Left lobe of liver (tissue), 2 donors: Measurements from ENCODE around the gene TMEM270. TPM values are rescaled to one million over a fixed set of nuclear protein-coding genes. Genes with fewer than 3 reads are reported as not detected.
A peak's percentile ranks its signal among the peaks of the same experiment; 100 is the strongest.
"Not testable (repeated sequence)": the region's sequence is repeated elsewhere in the genome, so short reads cannot be mapped to it uniquely, and the experiment has no call there.

Experiments
- ATAC-seq: fragments of 200-7000 bp; cut with Tn5 transposase; one replicate; pipeline ENCODE4 v1.9.1; 2020; ENCODE audit warnings: mild to moderate bottlenecking, moderate library complexity
- DNase-seq: peaks from one replicate; pipeline ENCODE4 v3.0.0-alpha.2; 2020; ENCODE audit warnings: low spot score
- total RNA-seq: library from RNA; stranded (reverse); gene quantifications from one replicate; pipeline ENCODE4 v1.2.1, GENCODE V29; 2021
- donor health status: DM: no; HTN: no; CAD: no; lungs with moderate emphysema.
- donor health status: DM: no; HTN: yes; CAD: no.

The TMEM270 gene
- total RNA-seq, 1 donor from 2014 or later = not detected

GRCh38 chr7:73882047-73882402 is 21.1 kb downstream of the TMEM270 start:
- DNase-seq (no peak), ATAC-seq (no peak)

- ATAC-seq, DNase-seq: not testable (repeated sequence)
Observed at GRCh38 chr7:73884867-73885422, 24.0 kb downstream of the TMEM270 start.

GRCh38 chr7:73885433-73885974 is 24.5 kb downstream of the TMEM270 start:
- DNase-seq = no peak
- ATAC-seq = no peak

- DNase-seq (no peak), ATAC-seq (peak; percentile 43)
Observed at GRCh38 chr7:73885975-73886798, 25.2 kb downstream of the TMEM270 start.

DNA sequence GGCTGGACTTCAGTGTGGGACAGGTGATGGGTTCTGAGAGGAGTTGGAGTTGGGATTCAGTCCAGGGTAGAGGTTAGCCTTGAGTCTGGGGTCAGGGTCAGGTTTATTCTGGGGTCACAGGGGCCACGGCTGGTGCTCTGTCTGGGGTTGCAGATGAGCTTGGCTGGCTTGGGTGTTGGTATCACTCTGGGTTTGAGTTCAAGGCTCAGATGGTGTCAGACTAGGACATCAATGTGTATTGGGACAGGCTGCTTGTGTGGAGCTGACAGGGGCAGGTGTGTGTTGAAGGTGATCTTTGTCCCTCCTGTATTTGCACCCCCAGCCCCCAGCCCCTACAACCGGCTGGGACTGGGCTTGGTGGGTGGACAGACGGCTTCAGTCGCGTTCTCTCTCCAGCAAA is 26.8 kb downstream of the TMEM270 start:
- DNase-seq = no peak
- ATAC-seq = no peak

- DNase-seq (no peak), ATAC-seq (no peak)
Observed at GRCh38 chr7:73888959-73889358, 28.0 kb downstream of the TMEM270 start.

DNA sequence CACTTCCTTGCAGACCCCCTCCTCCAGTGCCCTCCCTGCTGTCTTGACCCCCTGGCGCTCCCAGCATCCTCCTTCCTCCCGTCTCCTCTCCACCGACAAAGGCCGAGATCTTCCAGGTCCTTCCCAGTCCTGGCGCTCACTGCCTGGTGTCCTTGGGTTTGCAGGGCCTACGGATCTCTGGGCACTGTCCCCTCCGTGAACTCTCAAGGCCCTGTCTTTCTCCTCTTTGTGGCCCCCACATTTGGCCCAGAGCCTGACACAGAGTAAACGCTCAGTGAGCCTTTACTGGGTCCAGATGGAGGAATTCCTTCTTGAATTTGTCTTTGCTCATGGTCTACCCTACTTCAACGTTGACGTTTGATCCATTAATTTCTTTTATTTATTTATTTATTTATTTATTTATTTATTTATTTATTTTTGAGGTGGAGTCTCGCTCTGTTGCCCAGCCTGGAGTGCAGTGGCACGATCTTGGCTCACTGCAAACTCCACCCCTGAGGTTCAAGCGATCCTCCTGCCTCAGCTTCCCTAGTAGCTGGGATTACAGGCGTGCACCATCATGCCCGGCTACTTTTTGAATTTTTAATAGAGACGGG is 29.7 kb downstream of the TMEM270 start:
- DNase-seq = no peak
- no peak for ATAC-seq

- ATAC-seq = no peak
Observed at GRCh38 chr7:73891178-73891885, 30.4 kb downstream of the TMEM270 start.

GRCh38 chr7:73892003-73892999 is 31.3 kb downstream of the TMEM270 start:
- ATAC-seq (peak; percentile 52), DNase-seq (no peak)

More at GRCh38 chr7:73891178-73891885, 30.4 kb downstream of the TMEM270 start:
- DNase-seq = no peak

- no peak for DNase-seq
- no peak for ATAC-seq
Observed at GRCh38 chr7:73893342-73894101, 32.6 kb downstream of the TMEM270 start.

DNA sequence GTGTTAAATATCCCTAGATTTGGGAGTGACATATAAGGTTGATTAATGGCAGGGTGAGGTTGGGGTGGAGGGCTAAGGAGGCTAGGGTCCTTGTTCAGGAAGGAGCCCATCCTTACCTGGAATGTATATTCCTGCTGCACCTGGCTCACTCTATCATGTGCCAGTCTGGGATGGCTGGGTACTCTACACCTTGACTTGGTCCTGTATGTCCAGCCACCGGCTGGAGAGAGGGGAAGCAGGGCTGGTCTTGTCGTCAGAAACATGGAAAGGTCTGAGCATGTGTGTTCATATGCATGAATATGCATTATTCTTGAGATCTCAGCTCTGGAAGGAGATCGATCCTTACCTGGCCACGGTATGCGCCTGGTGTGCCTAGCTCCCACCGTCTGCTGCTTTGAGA is 33.2 kb downstream of the TMEM270 start:
- no peak for DNase-seq
- no peak for ATAC-seq

DNA sequence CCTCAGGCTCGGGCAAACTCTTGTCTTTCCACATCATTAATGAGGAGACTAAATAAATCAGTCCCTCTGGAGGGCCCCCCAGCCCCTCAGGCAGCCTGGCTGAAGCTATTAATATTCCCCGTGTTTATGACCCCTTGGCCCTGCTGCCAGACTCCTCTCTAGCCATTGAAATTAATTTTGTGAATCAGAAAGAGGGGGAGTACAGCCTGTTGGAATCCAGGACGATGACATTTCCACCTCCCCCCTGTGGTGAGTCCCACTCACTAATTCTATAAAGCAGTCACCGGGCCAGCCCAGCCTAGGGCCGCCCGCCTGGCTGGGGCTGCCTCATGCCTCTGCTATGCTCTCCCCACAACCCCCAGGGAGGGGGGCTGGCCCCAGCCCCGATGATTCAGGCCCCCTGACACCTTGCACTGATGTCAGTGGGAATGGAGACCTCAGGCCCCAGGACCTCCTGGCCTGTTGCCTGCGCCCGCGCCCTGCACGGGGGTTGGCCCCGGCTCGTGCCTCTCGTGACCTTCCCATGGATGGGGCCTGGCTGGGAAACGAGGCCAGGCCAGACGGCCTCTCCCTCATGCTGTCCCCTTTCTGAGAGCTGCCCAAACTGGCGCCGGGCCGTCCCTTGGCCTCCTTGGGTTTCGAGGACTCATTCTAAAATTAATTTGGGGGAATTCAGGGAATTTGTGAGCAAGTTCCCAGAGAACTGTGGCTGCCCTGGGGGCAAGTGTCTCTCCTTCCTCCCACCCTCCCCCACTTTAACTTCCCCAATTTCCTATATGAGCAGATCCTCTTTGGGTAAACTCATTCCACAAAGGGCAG is 34.0 kb downstream of the TMEM270 start:
- ATAC-seq = peak; percentile 54
- no peak for DNase-seq

GRCh38 chr7:73895626-73896025 is 34.7 kb downstream of the TMEM270 start:
- DNase-seq (no peak), ATAC-seq (no peak)

GRCh38 chr7:73896454-73896853 is 35.5 kb downstream of the TMEM270 start:
- no peak for ATAC-seq

GRCh38 chr7:73899731-73900142 is 38.8 kb downstream of the TMEM270 start:
- ATAC-seq = no peak
- DNase-seq = no peak

More at GRCh38 chr7:73896454-73896853, 35.5 kb downstream of the TMEM270 start:
- no peak for DNase-seq

- ATAC-seq (no peak), DNase-seq (no peak)
Observed at GRCh38 chr7:73900286-73900685, 39.3 kb downstream of the TMEM270 start.

DNA sequence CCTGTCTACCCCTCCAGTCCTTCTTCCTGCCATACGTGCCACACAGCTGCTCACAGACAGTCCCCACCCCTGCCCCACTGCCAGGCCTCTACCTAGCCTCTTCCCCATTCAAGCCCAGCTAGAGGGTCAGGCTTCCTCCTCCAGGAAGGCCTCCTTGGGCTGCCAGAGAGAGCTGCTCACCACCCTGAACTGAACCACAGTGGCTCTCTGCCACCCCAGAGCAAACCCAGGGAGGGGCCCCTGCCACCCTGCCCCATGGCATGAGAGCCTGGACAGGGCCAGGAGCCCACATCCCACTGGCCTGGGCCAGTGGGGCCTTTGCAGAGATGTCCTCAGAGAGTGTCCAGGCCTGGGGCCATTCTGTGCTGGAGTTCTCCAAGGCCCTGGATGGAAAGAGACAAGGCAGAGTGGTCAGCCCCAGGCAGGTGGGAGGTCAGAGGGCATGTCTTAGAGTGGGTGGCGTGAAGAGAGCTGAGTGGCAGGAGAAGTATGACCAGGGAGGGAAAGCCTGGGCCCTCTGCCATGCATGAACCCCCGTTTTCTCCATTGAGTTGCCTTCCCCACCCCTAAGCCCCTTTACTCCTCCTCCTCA is 40.4 kb downstream of the TMEM270 start:
- ATAC-seq = no peak
- DNase-seq = no peak
